K562 (cell line): Measurements from ENCODE around the gene BMS1. TPM values are rescaled to one million over a fixed set of nuclear protein-coding genes. Genes with fewer than 3 reads are reported as not detected.
A peak's percentile ranks its signal among the peaks of the same experiment; 100 is the strongest.

Experiments
- ADNP ChIP-seq: fragments of 200-800 bp; sonication (Bioruptor generic); IDR thresholded peaks from 2 replicates; pipeline ENCODE4 v1.6.1; 2016; ENCODE audit warnings: missing genetic modification characterization, missing compliant biosample characterization
- CCNT2 ChIP-seq: IDR thresholded peaks from 2 replicates; pipeline ENCODE4 v1.6.1; 2011; ENCODE audit warnings: borderline replicate concordance, low read depth, mild to moderate bottlenecking, moderate library complexity, mixed read lengths, low read length; ENCODE audit not compliant: insufficient read length; ENCODE audit errors: extremely low read depth
- CTBP1 ChIP-seq: fragments of 450-650 bp; IDR thresholded peaks from 2 replicates; pipeline ENCODE4 v1.6.1; 2016; ENCODE audit warnings: borderline replicate concordance
- CXXC5 ChIP-seq: fragments of 250-450 bp; sonication (Bioruptor Pico); IDR thresholded peaks from 2 replicates; pipeline ENCODE4 v1.8.0; 2022; ENCODE audit warnings: inconsistent platforms, mild to moderate bottlenecking, moderate library complexity
- ESRRA ChIP-seq: fragments of 450-650 bp; IDR thresholded peaks from 2 replicates; pipeline ENCODE4 v1.6.1; 2014; ENCODE audit warnings: low read depth, mild to moderate bottlenecking, moderate library complexity, borderline replicate concordance
- GABPA ChIP-seq: fragments of 200-800 bp; sonication (Bioruptor generic); conservative IDR thresholded peaks from 2 replicates; pipeline ENCODE4 v1.6.1; 2016; ENCODE audit warnings: low read depth, missing genetic modification characterization, missing compliant biosample characterization
- GABPB1 ChIP-seq: sonication (generic); formaldehyde crosslinking; IDR thresholded peaks from 2 replicates; pipeline ENCODE4 v1.8.0; 2022; ENCODE audit warnings: mild to moderate bottlenecking, missing genetic modification reagents
- HDAC2 ChIP-seq: fragments of 450-650 bp; IDR thresholded peaks from 2 replicates; pipeline ENCODE4 v1.6.1; 2016; ENCODE audit warnings: mild to moderate bottlenecking
- HOMEZ ChIP-seq: fragments of 250-450 bp; sonication (Bioruptor Pico); IDR thresholded peaks from 2 replicates; pipeline ENCODE4 v1.4.0; 2020; ENCODE audit warnings: mild to moderate bottlenecking, moderate library complexity
- MLLT1 ChIP-seq, 2 experiments: fragments of 450-650 bp; IDR thresholded peaks; 2 replicates each; pipeline ENCODE4 v1.6.1; 2016
- NR2C1 ChIP-seq, 2 experiments: fragments of 450-650 bp; IDR thresholded peaks; 2 replicates each; pipeline ENCODE4 v1.6.1; 2017; ENCODE audit warnings: mild to moderate bottlenecking in 2 of 2, antibody characterized with exemption in 1 of 2, inconsistent platforms in 1 of 2, missing compliant biosample characterization in 1 of 2, missing genetic modification characterization in 1 of 2
- PML ChIP-seq: IDR thresholded peaks from 2 replicates; pipeline ENCODE4 v1.6.1; 2012; ENCODE audit warnings: low read length, inconsistent platforms
- SAP30 ChIP-seq: fragments of 200-600 bp; sonication (generic); IDR thresholded peaks from 2 replicates; pipeline ENCODE4 v1.6.1; 2012; ENCODE audit warnings: borderline replicate concordance, low read depth, mild to moderate bottlenecking, moderate library complexity, low read length, control low read depth, inconsistent platforms; ENCODE audit not compliant: insufficient read depth, poor library complexity, severe bottlenecking
- TAF9B ChIP-seq: fragments of 450-650 bp; IDR thresholded peaks from 2 replicates; pipeline ENCODE4 v1.6.1; 2018; ENCODE audit warnings: mild to moderate bottlenecking; ENCODE audit not compliant: partially characterized antibody
- TBL1XR1 ChIP-seq, 2 experiments: IDR thresholded peaks; 2 replicates each; pipeline ENCODE4 v1.6.1; 2012; ENCODE audit warnings: improper control_type of control experiment in 2 of 2, low read length in 2 of 2, mild to moderate bottlenecking in 1 of 2
- TCF3 ChIP-seq: sonication (generic); formaldehyde crosslinking; IDR thresholded peaks from 2 replicates; pipeline ENCODE4 v1.4.0; 2020; ENCODE audit warnings: mild to moderate bottlenecking, missing genetic modification reagents
- TCF7 ChIP-seq: sonication (generic); IDR thresholded peaks from 2 replicates; pipeline ENCODE4 v1.6.1; 2016; ENCODE audit warnings: antibody characterized with exemption, borderline replicate concordance
- TRIM24 ChIP-seq, 2 experiments: fragments of 450-650 bp; IDR thresholded peaks; 2 replicates each; pipeline ENCODE4 v1.6.1; 2016
- TRIM25 ChIP-seq: fragments of 450-650 bp; IDR thresholded peaks from 2 replicates; pipeline ENCODE4 v1.7.0; 2016; ENCODE audit warnings: borderline replicate concordance
- TRIM28 ChIP-seq: fragments of 450-650 bp; IDR thresholded peaks from 2 replicates; pipeline ENCODE4 v1.6.1; 2017
- ZBED1 ChIP-seq: IDR thresholded peaks from 2 replicates; pipeline ENCODE4 v1.6.1; 2014
- ZNF584 ChIP-seq: fragments of 200-800 bp; sonication (Bioruptor generic); IDR thresholded peaks from 2 replicates; pipeline ENCODE4 v1.6.1; 2016; ENCODE audit warnings: low read depth, mild to moderate bottlenecking, missing genetic modification characterization, missing compliant biosample characterization
- ZNF780A ChIP-seq: fragments of 250-450 bp; sonication (Bioruptor Pico); IDR thresholded peaks from 2 replicates; pipeline ENCODE4 v1.5.0; 2021; ENCODE audit warnings: mild to moderate bottlenecking
- polyA plus RNA-seq, 8 experiments: library from polyadenylated mRNA; depleted of rRNA in 4 of 8; stranded (reverse) in 5 of 8; unstranded in 3 of 8; fragments of >200 nt; fragmentation: Nextera tagmentation in 2 of 8; fragmentation: Illumina TruSeq in 1 of 8; extraction: Ambion mirVana in 2 of 8; extraction: Trizol in 1 of 8; gene quantifications; 2 replicates each; pipeline versions ENCODE4 v1.2.1 to v1.2.3, GENCODE V29; 2011 to 2014; ENCODE audit warnings: inconsistent platforms in 1 of 8, missing spikeins in 1 of 8
- total RNA-seq, 7 experiments: library from RNA; depleted of rRNA in 6 of 7; stranded (reverse); fragments of >200 nt in 6 of 7; fragmentation: Illumina TruSeq in 2 of 7; extraction: Trizol in 2 of 7; gene quantifications; 2 replicates each; pipeline versions ENCODE4 v1.2.1 to v1.2.3, GENCODE V29; 2011 to 2021; ENCODE audit warnings: low replicate concordance in 1 of 7

BMS1 gene
- total and polyA plus RNA-seq, 9 of the 15 experiments (the other 6 are each of a cell fraction or from before 2014, with no cell fraction given): 11.1 to 46.9 (median 32.7) TPM

GRCh38 chr10:42782446-42783180, at the start of gene BMS1 (continued):
- peak; percentile 86 for TF ChIP-seq NR2C1 (IDR thresholded peaks at IDR 0.05)
- peak; percentile 91 for TF ChIP-seq NR2C1 (tag; IDR thresholded peaks at IDR 0.05)
- peak; percentile 75; the same call in 1 of the 2 replicates for TF ChIP-seq ZBED1
- TF ChIP-seq CTBP1: peak; percentile 91
- peak; percentile 81 for TF ChIP-seq SAP30
- 0 out of 4 replicates have a peak, but pooled peaks of 1 of the 2 experiments have one; percentile 64 for TF ChIP-seq TBL1XR1 (IDR thresholded peaks at IDR 0.05; ENCODE audit: low read length in 2 of 2)
- TF ChIP-seq TRIM28: 0 out of 2 replicates have a peak, but pooled peaks have one; percentile 58
- TF ChIP-seq HDAC2: peak; percentile 96
- TF ChIP-seq TRIM25: no peak
- peak; percentile 63 for TF ChIP-seq CCNT2
- no peak for TF ChIP-seq TCF3
- TF ChIP-seq TRIM24 (IDR thresholded peaks at IDR 0.05): peak; percentile 19 to 100; a peak in 3 of 4 replicates
- peak; percentile 100 for TF ChIP-seq GABPA (tag)
- peak; percentile 100 for TF ChIP-seq GABPB1 (CRISPR knock-in tag)
- peak; percentile 92 for TF ChIP-seq ESRRA
- peak; percentile 85; the same call in 1 of the 2 replicates for TF ChIP-seq TCF7
- TF ChIP-seq TAF9B: peak; percentile 99
- TF ChIP-seq PML: peak; percentile 87
- peak; percentile 37 to 89; a peak in 2 of 4 replicates for TF ChIP-seq MLLT1 (IDR thresholded peaks at IDR 0.05)
- no peak for TF ChIP-seq ADNP (tag)
- TF ChIP-seq ZNF780A (CRISPR knock-in tag): 0 out of 2 replicates have a peak, but pooled peaks have one; percentile 15
- TF ChIP-seq CXXC5 (CRISPR knock-in tag): peak; percentile 97
- TF ChIP-seq ZNF584 (CRISPR knock-in tag): peak; percentile 84; the same call in 1 of the 2 replicates
- TF ChIP-seq HOMEZ: no peak
